GM19324 (cell line): ENCODE measurements around the gene STAT3.
"Not testable (repeated sequence)": the region's sequence is repeated elsewhere in the genome, so short reads cannot be mapped to it uniquely, and the experiment has no call there.

Source experiments
- ATAC-seq: cut with Tn5 transposase; IDR thresholded peaks from one replicate; pipeline ENCODE4 v1.9.1; 2021; ENCODE audit warnings: mild to moderate bottlenecking, moderate library complexity; ENCODE audit not compliant: unreplicated experiment, low FRiP score

STAT3 gene

DNA sequence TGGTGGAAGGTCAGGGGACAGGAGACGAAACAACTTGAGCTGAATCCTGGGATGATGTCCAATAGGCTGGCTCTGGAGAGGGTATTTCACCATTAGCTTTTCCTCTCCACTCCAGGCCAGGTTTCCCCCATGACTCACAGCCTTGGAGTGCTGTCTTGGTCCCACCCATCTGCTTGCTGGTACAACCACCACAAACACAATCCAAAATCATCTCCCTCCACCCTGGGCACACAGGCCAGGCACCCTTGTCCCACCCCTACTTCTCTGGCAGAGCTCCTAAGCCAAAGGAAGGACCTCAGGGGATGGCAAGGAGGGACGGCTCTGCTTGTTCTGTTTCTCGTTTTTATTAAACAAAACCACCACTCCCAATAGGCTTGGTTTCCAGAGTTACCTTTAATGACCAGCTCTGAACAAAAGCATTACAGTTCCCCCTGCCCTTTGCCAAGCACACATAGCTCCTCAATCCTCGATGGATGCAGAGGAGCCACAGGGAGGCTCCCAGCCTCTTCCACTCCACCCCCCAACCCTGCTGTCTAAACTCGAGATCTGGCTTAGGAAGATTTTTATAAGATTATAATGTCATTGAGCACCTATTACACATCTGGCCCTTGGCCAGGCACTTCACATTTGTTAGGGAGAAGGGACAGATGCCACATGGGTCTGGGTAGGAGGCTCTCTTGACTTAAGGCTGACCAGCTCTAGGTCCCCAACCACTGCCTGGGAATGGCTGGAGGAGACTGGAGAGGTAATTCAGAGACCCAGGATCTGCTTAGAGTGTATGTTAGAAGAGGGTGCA is 21.5 kb upstream of the STAT3 start:
- no peak for ATAC-seq

DNA sequence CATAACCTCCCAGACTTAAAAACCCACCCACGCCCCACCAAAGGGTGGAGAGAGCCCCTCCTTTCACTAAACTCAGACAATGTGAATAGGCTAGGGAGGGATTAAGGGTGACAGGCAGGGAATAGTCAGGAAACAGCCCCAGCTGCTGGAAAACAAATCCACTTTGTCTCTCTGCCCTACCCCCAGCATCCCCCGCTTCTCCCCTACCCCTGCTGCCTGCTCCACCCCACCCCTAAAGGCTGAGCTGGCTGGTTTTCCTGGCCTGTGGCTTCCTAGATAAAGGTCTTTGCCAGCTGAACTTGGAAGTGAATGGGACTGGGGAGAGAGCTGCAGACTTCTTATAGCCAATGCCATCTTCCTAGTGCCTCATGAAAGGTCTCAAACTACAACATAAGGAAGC is 19.8 kb upstream of the STAT3 start:
- ATAC-seq, result no peak

DNA sequence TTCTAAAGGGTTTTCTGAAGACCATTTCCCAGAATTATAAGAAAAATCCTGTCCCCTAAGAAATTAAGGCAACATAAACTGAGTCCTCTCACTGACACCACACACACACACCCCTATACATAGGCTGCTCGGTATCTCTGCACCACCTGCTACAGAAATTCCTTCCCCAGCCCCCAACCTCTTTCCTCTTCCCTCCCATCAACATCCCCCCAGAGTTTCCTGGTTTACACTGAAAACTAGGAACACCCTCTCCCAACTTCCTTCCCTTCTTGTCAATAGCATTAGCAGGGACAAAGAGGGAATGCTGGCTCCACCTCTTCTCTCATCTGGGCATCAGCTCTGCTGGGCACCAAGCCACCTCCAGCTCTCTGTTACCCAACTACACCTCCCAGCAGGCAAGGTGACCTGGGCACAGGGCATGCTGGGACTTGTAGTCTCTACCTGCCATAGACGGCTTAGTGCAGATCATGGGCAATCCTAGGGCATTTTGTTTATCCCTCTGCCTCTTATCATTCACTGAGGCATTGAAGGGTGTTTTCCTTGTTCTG is 19.1 kb upstream of the STAT3 start:
- peak; percentile 49 for ATAC-seq

DNA sequence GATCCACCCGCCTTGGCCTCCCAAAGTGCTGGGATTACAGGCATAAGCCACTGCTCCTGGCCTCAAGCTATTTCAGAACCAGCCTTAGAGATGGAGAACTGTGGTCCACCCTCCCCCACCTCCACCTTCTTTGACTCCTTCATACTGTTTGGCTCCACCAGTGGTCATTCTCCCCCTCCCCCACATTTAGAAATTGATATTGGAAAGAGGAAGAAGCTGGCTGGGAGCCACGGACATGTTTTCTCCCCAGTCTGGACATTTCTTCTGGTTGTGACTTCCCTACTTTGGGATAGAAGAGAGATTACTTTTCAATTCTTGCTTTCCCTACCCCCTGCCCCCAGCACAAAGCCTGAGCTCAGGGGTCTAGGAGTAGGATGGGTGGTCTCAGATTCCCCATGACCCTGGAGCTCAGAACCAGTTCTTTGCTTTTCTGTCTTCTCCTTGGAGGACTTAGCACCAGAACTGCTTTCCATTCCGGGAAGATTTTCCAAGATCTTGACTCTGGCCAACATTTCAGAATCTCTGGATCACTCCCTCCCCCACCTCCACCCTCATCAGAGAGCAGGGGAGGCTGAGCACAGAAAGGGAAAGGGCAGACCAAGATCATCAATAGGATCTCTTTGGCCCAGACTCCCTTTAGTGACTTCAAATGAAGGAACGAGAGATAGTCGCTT is 18.5 kb upstream of the STAT3 start:
- ATAC-seq, result no peak

DNA sequence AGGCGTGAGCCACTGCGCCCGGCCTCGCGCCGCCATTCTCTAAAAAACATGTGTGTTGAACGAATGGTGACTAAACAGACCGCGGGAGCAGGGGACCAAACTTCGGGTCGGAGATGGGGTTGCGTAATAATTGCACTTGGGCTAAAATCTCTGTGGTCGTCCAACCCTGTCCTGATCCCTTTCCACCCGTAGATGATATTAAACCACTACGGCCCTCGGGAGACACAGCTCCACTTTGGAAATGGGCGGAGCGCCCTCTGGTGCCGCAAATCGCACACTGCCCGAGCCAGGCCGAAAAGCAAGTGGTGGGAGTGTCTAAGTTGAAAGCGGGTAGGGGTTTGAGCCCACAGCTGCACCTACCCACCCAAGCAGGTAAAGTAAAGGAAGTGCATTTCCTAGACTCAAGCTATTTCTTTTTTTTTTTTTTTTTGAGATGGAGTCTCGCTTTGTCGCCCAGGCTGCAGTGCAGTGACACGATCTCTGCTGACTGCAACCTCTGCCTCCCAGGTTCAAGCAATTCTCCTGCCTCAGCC is 17.8 kb upstream of the STAT3 start:
- ATAC-seq, result no peak

DNA sequence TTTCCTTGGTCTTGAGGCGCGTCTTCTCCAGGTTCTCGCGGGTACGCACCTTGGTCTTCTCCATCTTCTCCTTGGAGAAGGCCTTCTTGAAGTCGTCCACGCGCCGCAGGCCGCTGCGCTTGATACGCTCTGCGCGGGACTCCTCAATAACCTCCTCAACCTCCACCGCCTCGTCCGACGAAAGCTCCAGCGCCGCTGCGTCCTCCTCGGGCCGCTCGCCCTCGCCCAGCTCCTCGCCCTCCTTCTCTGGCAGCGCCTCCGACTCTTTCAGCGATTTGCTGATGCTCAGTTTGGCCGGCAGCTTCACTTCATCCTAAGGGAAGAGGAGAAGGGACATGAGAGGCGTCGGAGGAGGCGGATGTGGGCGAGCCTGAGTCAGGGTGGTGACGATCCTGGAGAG is 16.8 kb upstream of the STAT3 start:
- ATAC-seq, result no peak

DNA sequence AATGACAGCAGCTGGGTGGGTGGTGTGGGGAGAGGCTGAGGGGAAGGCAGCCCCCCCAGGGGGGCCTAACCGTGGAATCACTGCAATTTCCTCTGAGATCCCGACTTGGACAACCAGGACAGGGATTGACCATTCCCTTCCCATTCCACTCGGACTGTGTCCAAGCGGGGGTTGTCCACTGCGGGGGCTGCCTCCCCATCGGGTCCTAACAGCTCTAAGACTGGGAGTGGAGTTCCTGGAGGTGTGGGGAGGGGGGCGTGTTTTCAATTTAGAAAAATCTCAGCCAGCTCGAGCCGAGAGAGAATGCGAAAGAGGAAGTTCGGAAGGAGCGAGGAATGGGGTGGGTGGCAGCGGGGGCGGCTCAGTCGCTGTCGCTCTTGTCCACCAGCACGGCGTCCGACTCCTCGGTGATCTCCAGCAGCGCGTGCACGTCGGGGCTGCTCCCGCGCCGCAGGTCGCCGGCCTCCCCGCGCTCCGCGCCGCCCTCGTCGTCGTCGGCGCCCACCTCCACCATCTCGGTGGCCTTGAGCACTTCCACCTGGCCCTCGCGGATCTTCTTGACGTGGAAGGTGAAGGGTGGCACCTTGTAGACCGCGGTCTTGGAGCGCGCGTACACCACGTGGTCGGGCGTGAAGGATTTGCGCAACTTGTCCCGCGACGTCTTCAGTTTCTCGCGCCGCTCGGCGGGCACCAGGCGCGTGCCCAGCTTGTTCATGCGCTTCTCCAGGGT is 16.2 kb upstream of the STAT3 start:
- ATAC-seq, result no peak

DNA sequence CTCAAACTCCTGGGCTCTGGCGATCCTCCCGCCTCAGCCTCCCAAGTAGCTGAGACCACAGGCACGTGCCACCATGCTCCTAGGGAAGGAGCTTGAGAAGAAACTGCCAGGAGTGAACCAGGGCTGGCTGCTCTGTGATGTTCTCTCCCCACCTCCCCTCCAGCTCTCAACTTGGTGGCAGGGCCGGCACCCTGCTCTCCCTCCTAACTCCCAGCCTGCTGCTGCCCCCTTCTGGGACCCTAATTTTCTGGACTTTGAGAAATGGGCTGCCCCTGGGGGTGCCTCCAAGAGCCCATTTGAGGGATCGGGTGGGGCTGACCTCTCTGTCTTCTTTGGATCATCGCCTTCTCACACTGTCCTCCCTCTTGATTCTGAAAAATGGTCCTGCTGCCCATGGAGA is 14.9 kb upstream of the STAT3 start:
- no peak for ATAC-seq

DNA sequence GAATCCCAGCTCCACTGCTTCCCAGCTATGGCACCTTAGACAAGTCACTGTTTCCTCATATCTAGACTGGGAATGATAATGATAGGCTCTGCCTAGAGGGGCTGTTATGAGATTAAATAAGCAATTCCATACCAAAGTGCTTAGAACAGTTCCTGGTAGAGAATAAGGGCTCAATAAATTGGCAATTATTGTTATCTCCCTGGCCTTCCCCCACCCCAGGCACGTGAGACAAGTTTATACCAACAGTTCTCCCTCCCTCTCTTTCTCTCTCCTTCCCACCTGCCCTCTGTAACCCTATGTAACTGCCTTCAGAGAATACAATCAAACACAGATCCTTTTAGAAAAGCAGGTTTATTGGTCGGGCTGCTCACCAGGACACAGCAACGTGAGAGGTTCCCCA is 13.9 kb upstream of the STAT3 start:
- no peak for ATAC-seq

DNA sequence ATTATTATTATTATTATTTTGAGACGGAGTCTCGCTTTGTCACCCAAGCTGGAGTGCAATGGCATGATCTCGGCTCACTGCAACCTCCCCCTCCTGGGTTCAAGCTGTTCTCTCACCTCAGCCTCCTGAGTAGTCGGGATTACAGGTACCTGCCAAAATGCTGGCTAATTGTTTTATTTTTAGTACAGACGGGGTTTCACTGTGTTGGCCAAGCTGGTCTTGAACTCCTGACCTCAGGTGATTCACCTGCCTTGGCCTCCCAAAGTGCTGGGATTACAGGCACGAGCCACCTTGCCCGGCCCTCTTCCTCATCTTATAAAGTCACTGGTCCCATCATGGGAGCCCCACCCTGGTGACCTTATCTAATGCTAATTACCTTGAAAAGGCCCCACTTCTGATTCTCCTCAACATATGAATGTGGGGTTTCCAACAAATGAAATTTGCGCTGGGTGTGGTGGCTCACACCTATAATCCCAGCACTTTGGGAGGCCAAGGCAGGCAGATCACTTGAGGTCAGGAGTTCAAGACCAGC is 12.7 kb upstream of the STAT3 start:
- not testable (repeated sequence) for ATAC-seq

DNA sequence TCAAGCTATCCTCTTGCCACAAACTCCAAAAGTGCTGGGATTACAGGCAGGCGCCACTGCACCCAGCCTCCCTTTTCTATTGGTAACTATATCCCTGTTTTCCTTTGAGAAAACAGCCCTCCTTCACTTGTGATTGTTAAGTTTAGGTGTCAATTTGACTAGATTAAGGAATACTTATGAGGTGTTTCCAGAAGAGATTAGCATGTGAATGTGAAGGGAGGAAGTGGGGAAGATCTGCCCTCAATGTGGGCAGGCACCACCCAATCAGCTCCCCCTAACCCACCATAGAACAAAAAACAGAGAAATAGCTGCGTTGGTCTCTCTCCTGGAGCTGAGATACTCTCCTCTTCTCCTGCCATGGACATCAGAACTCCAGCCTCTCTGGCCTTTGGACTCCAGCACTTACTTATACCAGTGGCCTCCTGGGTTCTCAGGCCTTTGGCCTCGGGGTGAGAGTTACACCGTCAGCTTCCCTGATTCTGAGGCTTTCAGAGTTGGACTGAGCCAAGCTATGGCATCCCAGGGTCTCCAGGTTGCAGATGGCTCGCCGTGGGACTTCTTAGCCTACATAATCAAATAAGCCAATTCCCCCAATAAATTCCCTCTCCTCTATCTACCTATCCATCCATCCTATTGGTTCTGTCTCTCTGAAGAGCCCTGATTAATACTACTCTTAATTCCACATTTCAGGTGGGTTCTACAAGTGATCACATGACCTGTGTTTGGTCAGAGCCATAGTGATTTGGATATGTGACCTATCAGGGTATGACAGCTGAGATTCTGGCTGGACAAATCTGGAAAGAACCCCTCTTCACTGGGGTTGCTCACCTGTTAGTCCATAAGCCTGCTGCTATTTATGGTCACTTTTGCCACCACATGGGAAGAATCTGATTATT is 12.0 kb upstream of the STAT3 start:
- no peak for ATAC-seq

DNA sequence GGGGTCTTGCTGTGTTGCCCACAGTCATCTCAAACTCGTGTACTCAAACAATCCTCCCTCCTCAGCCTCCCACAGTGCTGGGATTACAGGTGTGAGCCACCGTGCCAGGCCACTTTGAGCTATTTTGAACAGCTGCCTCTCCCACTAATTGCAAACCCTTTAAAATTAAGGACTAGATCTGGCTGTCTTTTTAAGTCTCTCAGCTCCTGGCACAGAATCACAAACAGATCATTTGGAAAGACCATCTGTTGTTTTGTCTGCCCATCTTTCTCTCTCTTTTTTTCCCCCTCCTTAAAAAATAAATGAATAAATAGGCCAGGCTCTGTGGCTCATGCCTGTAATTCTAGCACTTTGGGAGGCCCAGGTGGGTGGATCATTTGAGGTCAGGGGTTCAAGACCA is 10.9 kb upstream of the STAT3 start:
- ATAC-seq, result no peak

DNA sequence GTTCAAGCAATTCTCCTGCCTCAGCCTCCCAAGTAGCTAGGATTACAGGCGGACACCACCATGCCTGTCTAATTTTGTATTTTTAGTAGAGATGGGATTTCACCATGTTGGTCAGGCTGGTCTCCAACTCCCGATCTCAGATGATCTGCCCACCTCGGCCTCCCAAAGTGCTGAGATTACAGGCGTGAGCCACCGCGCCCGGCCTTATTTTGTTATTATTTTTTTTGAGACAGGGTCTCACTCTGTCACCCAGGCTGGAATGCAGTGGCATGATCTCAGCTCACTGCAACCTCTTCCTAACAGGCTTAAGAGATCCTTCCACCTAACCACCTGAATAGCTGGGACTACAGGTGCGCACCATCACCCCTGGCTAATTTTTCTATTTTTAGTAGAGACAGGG is 7.4 kb upstream of the STAT3 start:
- ATAC-seq, result not testable (repeated sequence)

DNA sequence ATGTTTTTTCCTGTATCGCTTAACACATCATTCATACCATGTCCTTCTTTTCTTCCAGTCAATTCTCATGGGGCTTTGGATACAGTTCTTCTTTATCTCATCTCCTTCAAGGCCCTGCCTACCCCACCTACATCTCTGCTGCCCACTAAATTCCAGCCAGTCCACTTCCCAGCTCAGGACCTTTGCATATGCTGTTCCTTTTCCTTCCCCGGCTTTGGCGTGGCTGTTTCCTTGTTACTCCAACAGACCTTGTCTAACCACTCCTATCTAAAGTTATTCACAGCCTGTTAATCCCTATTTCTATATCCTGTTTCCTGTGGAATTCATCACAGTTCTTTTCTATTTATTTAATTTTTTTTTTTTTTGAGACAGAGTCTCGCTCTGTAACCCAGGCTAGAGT is 6.6 kb upstream of the STAT3 start:
- no peak for ATAC-seq

DNA sequence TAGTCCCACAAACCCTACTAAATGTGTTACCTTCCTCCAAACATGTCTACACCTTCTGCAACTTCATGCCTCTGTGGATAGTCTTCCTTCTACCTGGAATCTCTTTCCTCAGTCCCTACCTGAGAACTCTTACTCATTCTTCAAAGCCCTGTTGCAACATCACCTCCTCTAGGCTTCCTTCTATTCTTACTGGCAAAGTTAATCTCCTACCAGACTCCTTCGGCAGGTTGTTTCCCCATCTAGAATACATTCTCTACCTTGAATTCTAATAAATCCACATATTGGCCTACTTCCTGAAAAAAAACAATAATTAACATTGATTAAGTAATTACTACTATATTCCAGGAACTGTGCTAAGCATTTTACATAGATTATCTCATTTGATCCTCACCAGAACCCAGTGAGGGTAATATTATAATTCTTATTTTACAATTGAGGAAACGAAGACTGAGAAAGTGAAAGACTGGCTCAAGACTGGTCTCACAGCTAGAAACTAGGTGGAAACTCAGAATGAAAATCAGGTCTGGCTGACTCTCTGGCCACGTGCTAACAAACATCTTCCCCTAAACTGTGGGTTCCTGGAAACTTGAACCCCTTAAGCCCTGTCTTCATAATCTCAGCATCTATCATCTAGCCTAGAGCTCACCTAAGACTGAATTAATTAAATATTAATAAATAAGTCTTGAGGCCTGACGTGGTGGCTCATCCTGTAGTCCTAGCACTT is 4.6 kb upstream of the STAT3 start:
- no peak for ATAC-seq

DNA sequence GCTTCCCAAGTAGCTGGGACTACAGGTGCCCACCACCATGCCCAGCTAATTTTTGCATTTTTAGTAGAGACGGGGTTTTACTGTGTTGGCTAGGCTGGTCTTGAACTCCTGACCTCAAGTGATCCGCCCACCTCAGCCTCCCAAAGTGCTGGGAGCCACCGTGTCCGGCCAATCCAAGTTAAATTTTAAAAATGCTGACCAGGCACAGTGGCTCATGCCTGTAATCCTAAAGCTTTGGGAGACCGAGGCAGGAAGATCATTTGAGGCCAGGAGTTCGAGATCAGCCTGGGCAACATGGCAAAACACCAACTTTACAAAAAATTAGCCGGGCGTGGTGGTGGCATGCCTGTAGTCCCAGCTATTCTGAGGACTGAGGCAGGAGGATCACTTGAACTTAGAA is 3.2 kb upstream of the STAT3 start:
- ATAC-seq, result not testable (repeated sequence)

DNA sequence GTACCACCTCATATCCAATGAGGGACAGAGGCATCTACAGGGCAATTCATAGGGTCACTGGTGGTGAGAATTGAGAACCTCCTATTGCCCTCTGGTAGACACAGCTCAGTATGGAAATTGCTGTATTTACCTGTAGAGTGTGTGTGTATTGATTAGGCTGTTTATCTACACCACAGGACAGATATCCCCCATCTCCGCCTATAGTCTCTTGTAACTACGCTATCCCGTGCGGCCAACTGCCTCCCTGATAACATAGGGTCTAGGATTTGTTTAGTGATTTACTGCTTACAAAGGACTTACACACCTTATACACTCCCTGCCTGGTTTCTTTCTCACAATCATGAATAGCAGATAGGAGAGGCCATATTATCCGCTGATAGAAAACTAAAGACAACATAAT is 1.7 kb upstream of the STAT3 start:
- no peak for ATAC-seq

DNA sequence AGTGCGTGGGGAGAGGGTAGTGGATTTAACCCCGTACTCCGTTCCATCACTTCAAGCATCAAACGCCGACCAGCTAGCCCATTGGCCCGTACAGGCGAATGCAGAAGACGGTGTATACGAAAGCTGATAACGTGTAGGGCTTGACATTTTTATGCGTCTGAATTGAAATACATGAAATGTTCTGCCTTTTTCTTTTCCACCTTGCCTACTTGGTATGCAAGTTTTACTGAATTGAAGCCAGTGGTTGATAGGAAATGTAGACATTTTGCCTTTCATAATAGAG is 834 bp upstream of the STAT3 start:
- no peak for ATAC-seq

DNA sequence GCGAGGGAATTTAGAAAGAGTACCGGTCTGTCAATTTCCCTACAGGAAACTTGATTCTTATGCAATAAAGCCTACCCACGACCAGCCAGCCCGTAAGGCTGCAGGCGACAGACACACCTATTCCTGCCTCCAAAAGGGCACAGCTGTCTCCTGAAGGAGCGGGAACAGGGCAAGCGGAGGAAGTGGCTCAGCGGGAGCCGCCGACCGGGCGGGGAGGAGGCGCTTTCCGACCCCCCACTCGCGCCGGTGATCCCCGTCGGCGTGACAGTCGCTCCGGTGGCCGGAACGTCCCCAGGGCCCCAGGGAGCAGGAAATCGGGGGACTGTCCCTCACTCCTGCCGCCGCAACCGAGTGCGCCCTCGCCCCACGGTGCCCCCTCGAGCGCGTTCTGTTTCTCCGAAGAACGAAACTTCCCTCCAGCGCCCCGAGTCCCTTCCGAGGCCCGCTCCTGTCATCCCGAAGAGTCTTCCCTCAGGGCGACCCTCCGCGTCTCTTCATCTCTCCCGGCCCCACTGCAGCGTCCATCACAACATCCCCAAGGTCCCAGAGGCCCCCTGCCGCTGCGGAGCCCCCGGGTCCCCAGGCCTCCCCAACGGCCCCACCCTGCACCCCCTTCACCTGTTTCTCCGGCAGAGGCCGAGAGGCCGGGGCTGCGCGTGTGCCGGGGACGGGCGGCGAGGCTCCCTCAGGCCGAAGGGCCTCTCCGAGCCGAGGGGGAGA is 421 bp downstream of the STAT3 start:
- ATAC-seq, result peak; percentile 9
